PC-3 (cell line): ENCODE data around the gene C6orf163. TPM values are rescaled to one million over a fixed set of nuclear protein-coding genes. Genes with fewer than 3 reads are reported as not detected.

ENCODE experiments used
- ATAC-seq: fragments of 200-7000 bp; cut with Tn5 transposase; 2 replicates; pipeline ENCODE4 v1.9.1; 2020; ENCODE audit warnings: mild to moderate bottlenecking, moderate library complexity
- BruUV-seq: library from RNA; stranded (reverse); fragments of 400-500 nt; replicated peaks from 2 replicates; lab custom pipeline; 2021; lab: Mats Ljungman, UMichigan
- CTCF ChIA-PET: fragments of 300-600 bp; sonication (Branson Sonifier 250); formaldehyde crosslinking; loops from one replicate; lab custom pipeline; 2022; ENCODE audit warnings: antibody characterized with exemption; lab: Charles Lee
- POLR2A ChIA-PET: fragments of 300-600 bp; sonication (Branson Sonifier 250); formaldehyde crosslinking; loops from one replicate; lab custom pipeline; 2022; ENCODE audit warnings: antibody characterized with exemption; ENCODE audit not compliant: unreplicated experiment; lab: Charles Lee
- DNase-seq: peaks from one replicate; pipeline ENCODE4 v3.0.0-alpha.2; 2015
- H2AFZ ChIP-seq: fragments of 300-600 bp; sonication (generic); 2 replicates; pipeline ENCODE4 v1.6.0; 2016; ENCODE audit warnings: antibody characterized with exemption, low read length
- H3F3A ChIP-seq: fragments of 300-600 bp; sonication (generic); one replicate; pipeline ENCODE4 v1.6.0; 2017; ENCODE audit warnings: antibody characterized with exemption, low read length, control low read depth, mild to moderate bottlenecking; ENCODE audit not compliant: unreplicated experiment
- H3K27ac ChIP-seq: fragments of 300-600 bp; sonication (generic); 2 replicates; pipeline ENCODE4 v1.5.1; 2016; ENCODE audit warnings: mild to moderate bottlenecking, low read length
- H3K27me3 ChIP-seq: fragments of 300-600 bp; sonication (generic); 2 replicates; pipeline ENCODE4 v1.6.1; 2016; ENCODE audit warnings: low read length, mixed read lengths
- H3K36me3 ChIP-seq: fragments of 300-600 bp; sonication (generic); 2 replicates; pipeline ENCODE4 v1.6.1; 2016; ENCODE audit warnings: low read depth, mixed run types, low read length, mixed read lengths
- H3K4me1 ChIP-seq: fragments of 300-600 bp; sonication (generic); 2 replicates; pipeline ENCODE4 v1.5.1; 2016; ENCODE audit warnings: low read length; ENCODE audit not compliant: insufficient read depth
- H3K4me2 ChIP-seq: fragments of 300-600 bp; sonication (generic); 2 replicates; pipeline ENCODE4 v1.6.0; 2016; ENCODE audit warnings: low read length
- H3K4me3 ChIP-seq: fragments of 300-600 bp; sonication (generic); 2 replicates; pipeline ENCODE4 v1.5.1; 2016; ENCODE audit warnings: mild to moderate bottlenecking, low read length, mixed read lengths
- H3K79me2 ChIP-seq: fragments of 300-600 bp; sonication (generic); 2 replicates; pipeline ENCODE4 v1.6.1; 2017; ENCODE audit warnings: low read length, mixed read lengths
- H3K9ac ChIP-seq: fragments of 300-600 bp; sonication (generic); 2 replicates; pipeline ENCODE4 v1.6.0; 2016; ENCODE audit warnings: mild to moderate bottlenecking, low read length
- H3K9me2 ChIP-seq: fragments of 300-600 bp; sonication (generic); replicated peaks from 2 replicates; pipeline ENCODE4 v1.6.1; 2016; ENCODE audit warnings: mixed run types, low read length, mixed read lengths
- H3K9me3 ChIP-seq: fragments of 300-600 bp; sonication (generic); 2 replicates; pipeline ENCODE4 v1.6.1; 2016; ENCODE audit warnings: low read length, mixed read lengths
- H4K20me1 ChIP-seq: fragments of 300-600 bp; sonication (generic); 2 replicates; pipeline ENCODE4 v1.6.1; 2016; ENCODE audit warnings: low read length, mixed read lengths
- EZH2 ChIP-seq: fragments of 300-600 bp; sonication (generic); IDR thresholded peaks from one replicate; pipeline ENCODE4 v1.6.1; 2017; ENCODE audit warnings: antibody characterized with exemption, mild to moderate bottlenecking, low read length; ENCODE audit not compliant: unreplicated experiment
- EZH2phosphoT487 ChIP-seq: fragments of 300-600 bp; sonication (generic); IDR thresholded peaks from 2 replicates; pipeline ENCODE4 v1.6.1; 2018; ENCODE audit warnings: mild to moderate bottlenecking, antibody characterized with exemption, low read length, borderline replicate concordance
- intact Hi-C: fragments of 100-400 bp; cut with micrococcal nuclease; formaldehyde crosslinking; loops from 2 replicates; pipeline ENCODE4 v1.9.0; 2023
- total RNA-seq: library from RNA; depleted of rRNA; stranded (reverse); fragments of >200 nt; gene quantifications from 2 replicates; pipeline ENCODE4 v1.2.3, GENCODE V29; 2014
- TF ChIP-seq, protein P1 (sequence below): fragments of 300-600 bp; sonication (generic); conservative IDR thresholded peaks from 2 replicates; pipeline ENCODE4 v1.5.1; 2017; ENCODE audit warnings: antibody characterized with exemption, low read depth, mild to moderate bottlenecking, low read length

The C6orf163 gene
- total RNA-seq, 1 experiment from 2014 or later: 0.62 TPM

GRCh38 chr6:87346700-87347099, 2.1 kb downstream of the C6orf163 start:
- Histone ChIP-seq H3K27ac (no peak overlapping the region), H3K9ac (no peak overlapping the region), H3K9me2 (no peaks in the 10 kb centered on the region), H3K36me3 (no peaks in the 10 kb centered on the region), H3K4me2 (no peak overlapping the region), H3K9me3 (no peaks in the 10 kb centered on the region), H3K79me2 (no peaks in the 10 kb centered on the region), H4K20me1 (no peaks in the 10 kb centered on the region), H3K27me3 (no peaks in the 10 kb centered on the region), H3F3A (no peaks in the 10 kb centered on the region), H3K4me3 (no peak overlapping the region), H2AFZ (no peak overlapping the region), H3K4me1 (no peaks in the 10 kb centered on the region)
- CTCF ChIA-PET: no interaction called here
- no peak for ATAC-seq
- no peak for DNase-seq
- TF ChIP-seq, protein P1, sequence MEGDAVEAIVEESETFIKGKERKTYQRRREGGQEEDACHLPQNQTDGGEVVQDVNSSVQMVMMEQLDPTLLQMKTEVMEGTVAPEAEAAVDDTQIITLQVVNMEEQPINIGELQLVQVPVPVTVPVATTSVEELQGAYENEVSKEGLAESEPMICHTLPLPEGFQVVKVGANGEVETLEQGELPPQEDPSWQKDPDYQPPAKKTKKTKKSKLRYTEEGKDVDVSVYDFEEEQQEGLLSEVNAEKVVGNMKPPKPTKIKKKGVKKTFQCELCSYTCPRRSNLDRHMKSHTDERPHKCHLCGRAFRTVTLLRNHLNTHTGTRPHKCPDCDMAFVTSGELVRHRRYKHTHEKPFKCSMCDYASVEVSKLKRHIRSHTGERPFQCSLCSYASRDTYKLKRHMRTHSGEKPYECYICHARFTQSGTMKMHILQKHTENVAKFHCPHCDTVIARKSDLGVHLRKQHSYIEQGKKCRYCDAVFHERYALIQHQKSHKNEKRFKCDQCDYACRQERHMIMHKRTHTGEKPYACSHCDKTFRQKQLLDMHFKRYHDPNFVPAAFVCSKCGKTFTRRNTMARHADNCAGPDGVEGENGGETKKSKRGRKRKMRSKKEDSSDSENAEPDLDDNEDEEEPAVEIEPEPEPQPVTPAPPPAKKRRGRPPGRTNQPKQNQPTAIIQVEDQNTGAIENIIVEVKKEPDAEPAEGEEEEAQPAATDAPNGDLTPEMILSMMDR: no peak
- intact Hi-C loops: no loop called here
- POLR2A ChIA-PET: no interaction called here
- BruUV-seq: no TSS peak

DNA sequence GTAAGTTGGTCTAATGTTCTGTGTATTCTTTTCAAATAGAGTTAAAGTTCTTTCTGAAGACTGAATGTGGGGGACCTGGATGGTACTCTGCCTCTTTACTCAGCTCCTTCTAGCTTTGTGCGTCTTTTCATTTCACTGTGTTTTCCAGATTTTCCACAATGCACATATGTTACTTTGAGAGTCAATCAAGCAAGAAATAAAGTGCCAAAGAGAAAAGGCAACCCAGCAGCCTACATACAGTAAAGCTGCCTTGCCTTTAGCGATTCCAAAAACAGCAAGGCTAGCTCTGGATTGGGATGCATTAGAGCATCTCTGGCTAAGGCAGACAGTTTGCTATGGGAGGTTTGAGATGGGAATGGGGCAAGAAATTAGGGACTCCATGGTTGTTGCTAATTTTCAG, 5.3 kb downstream of the C6orf163 start:
- ChIA-PET POLR2A (no interaction called here), CTCF (no interaction called here)
- no peaks in the 10 kb centered on the region for H3K4me1 ChIP-seq

DNA sequence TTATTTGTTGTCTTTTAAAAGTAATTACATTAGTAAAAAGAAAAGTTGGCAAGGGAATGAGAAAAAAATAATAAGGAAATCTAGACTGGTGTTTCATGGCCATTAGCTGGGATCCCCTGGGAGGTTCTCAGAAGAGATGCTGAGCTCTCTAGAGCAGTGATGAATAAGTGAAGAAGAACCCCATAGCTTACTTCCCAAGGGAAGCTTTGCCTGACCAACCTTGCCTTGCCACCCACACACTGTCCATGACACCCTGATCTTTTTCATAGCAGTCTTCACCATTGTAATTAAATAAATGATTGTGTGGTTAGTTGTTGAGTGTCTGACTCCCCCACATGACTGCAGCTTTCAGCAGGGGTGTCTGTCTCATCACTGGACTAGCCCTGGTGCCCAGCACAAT, 5.9 kb downstream of the C6orf163 start:
- no peak overlapping the region for H3K4me3 ChIP-seq
- H3K9me3 ChIP-seq: no peaks in the 10 kb centered on the region
- ATAC-seq (no peak), DNase-seq (no peak)
- no peaks in the 10 kb centered on the region for H3K27me3 ChIP-seq
- H3K36me3 ChIP-seq: no peaks in the 10 kb centered on the region
- no peaks in the 10 kb centered on the region for H3K9me2 ChIP-seq
- no peaks in the 10 kb centered on the region for H4K20me1 ChIP-seq
- BruUV-seq: no TSS peak
- H3K27ac ChIP-seq: no peak overlapping the region
- intact Hi-C loops: no loop called here
- POLR2A ChIA-PET: no interaction called here
- H3K9ac ChIP-seq: no peak overlapping the region
- no peak overlapping the region for H3K4me2 ChIP-seq
- no peaks in the 10 kb centered on the region for H3F3A ChIP-seq
- CTCF ChIA-PET: no interaction called here
- TF ChIP-seq EZH2 (no peak), EZH2phosphoT487 (no peak)
- TF ChIP-seq, protein P1: no peak
- no peak overlapping the region for H2AFZ ChIP-seq
- H3K79me2 ChIP-seq: no peaks in the 10 kb centered on the region
- H3K4me1 ChIP-seq: no peaks in the 10 kb centered on the region

More for the DNA sequence above, 5.3 kb downstream of the C6orf163 start:
- Histone ChIP-seq H2AFZ (no peak overlapping the region), H3K4me2 (no peak overlapping the region), H3K4me3 (no peak overlapping the region), H3K9me3 (no peaks in the 10 kb centered on the region), H3F3A (no peaks in the 10 kb centered on the region), H3K36me3 (no peaks in the 10 kb centered on the region), H4K20me1 (no peaks in the 10 kb centered on the region), H3K27me3 (no peaks in the 10 kb centered on the region), H3K9me2 (no peaks in the 10 kb centered on the region), H3K79me2 (no peaks in the 10 kb centered on the region), H3K9ac (no peak overlapping the region), H3K27ac (no peak overlapping the region)
- intact Hi-C loops: no loop called here
- no peak for DNase-seq
- no peak for ATAC-seq
- TF ChIP-seq, protein P1: no peak
- BruUV-seq: no TSS peak
